ENCODE results near the gene DNASE1.

The DNASE1 gene

GRCh38 chr16:3612510-3613466 lies 41.7 kb upstream of the DNASE1 start:
- DNase-seq (ENCODE audit: insufficient read length, low spot score) (no peak), FAIRE-seq (no peak)
- TF ChIP-seq PAX5 (IDR thresholded peaks at IDR 0.05; ENCODE audit: insufficient read depth, low read length, severe bottlenecking) (no peak), POU2F2 (IDR thresholded peaks at IDR 0.05; ENCODE audit: low read depth, low read length) (peak; percentile 84)

GRCh38 chr16:3618769-3619141 lies 35.7 kb upstream of the DNASE1 start:
- TF ChIP-seq PAX5 (IDR thresholded peaks at IDR 0.05; ENCODE audit: insufficient read depth, low read length, severe bottlenecking): no peak
- no peak for TF ChIP-seq POLR2AphosphoS5 (IDR thresholded peaks at IDR 0.05; ENCODE audit: low read depth, low read length)
- TF ChIP-seq TAF1 (IDR thresholded peaks at IDR 0.05; ENCODE audit: low read depth, low read length): no peak
- TF ChIP-seq SPI1 (IDR thresholded peaks at IDR 0.05; ENCODE audit: low read depth, low read length): no peak
- no peak for TF ChIP-seq POLR2A (IDR thresholded peaks at IDR 0.05; ENCODE audit: low read depth, low read length)
- no peak for TF ChIP-seq POU2F2 (IDR thresholded peaks at IDR 0.05; ENCODE audit: low read depth, low read length)

GRCh38 chr16:3623642-3624041 lies 30.8 kb upstream of the DNASE1 start:
- DNase-seq (ENCODE audit: insufficient read length, low spot score): no peak
- TF ChIP-seq PAX5 (IDR thresholded peaks at IDR 0.05; ENCODE audit: insufficient read depth, low read length, severe bottlenecking) (no peak), POU2F2 (IDR thresholded peaks at IDR 0.05; ENCODE audit: low read depth, low read length) (no peak), TAF1 (IDR thresholded peaks at IDR 0.05; ENCODE audit: low read depth, low read length) (no peak), POLR2AphosphoS5 (IDR thresholded peaks at IDR 0.05; ENCODE audit: low read depth, low read length) (no peak), SPI1 (IDR thresholded peaks at IDR 0.05; ENCODE audit: low read depth, low read length) (no peak), POLR2A (IDR thresholded peaks at IDR 0.05; ENCODE audit: low read depth, low read length) (no peak)
- FAIRE-seq: peak; percentile 82

More at GRCh38 chr16:3618769-3619141, 35.7 kb upstream of the DNASE1 start:
- DNase-seq (ENCODE audit: insufficient read length, low spot score) (no peak), FAIRE-seq (no peak)

GRCh38 chr16:3625331-3625730 lies 29.2 kb upstream of the DNASE1 start:
- DNase-seq (ENCODE audit: insufficient read length, low spot score): no peak
- TF ChIP-seq TAF1 (IDR thresholded peaks at IDR 0.05; ENCODE audit: low read depth, low read length) (no peak), POLR2A (IDR thresholded peaks at IDR 0.05; ENCODE audit: low read depth, low read length) (no peak), SPI1 (IDR thresholded peaks at IDR 0.05; ENCODE audit: low read depth, low read length) (no peak), POU2F2 (IDR thresholded peaks at IDR 0.05; ENCODE audit: low read depth, low read length) (no peak)
- FAIRE-seq: no peak

GRCh38 chr16:3625911-3626732 lies 28.4 kb upstream of the DNASE1 start:
- FAIRE-seq (peak; percentile 92), DNase-seq (ENCODE audit: insufficient read length, low spot score) (no peak)
- TF ChIP-seq POU2F2 (IDR thresholded peaks at IDR 0.05; ENCODE audit: low read depth, low read length) (no peak), SPI1 (IDR thresholded peaks at IDR 0.05; ENCODE audit: low read depth, low read length) (peak; percentile 68), POLR2A (IDR thresholded peaks at IDR 0.05; ENCODE audit: low read depth, low read length) (peak; percentile 18; the same call in 1 of the 2 replicates)

- TF ChIP-seq POLR2AphosphoS5 (IDR thresholded peaks at IDR 0.05; ENCODE audit: low read depth, low read length): 0 out of 2 replicates have a peak, but pooled peaks have one; percentile 27
- no peak for TF ChIP-seq POU2F2 (IDR thresholded peaks at IDR 0.05; ENCODE audit: low read depth, low read length)
- TF ChIP-seq TAF1 (IDR thresholded peaks at IDR 0.05; ENCODE audit: low read depth, low read length): peak; percentile 48; the same call in 1 of the 2 replicates
- no peak for TF ChIP-seq PAX5 (IDR thresholded peaks at IDR 0.05; ENCODE audit: insufficient read depth, low read length, severe bottlenecking)
- TF ChIP-seq SPI1 (IDR thresholded peaks at IDR 0.05; ENCODE audit: low read depth, low read length): peak; percentile 51; the same call in 1 of the 2 replicates
- peak; percentile 29; the same call in 1 of the 2 replicates for TF ChIP-seq POLR2A (IDR thresholded peaks at IDR 0.05; ENCODE audit: low read depth, low read length)
- DNase-seq (ENCODE audit: insufficient read length, low spot score) (no peak), FAIRE-seq (peak; percentile 79)
Observed at GRCh38 chr16:3637371-3637923, 17.0 kb upstream of the DNASE1 start.

- TF ChIP-seq PAX5 (IDR thresholded peaks at IDR 0.05; ENCODE audit: insufficient read depth, low read length, severe bottlenecking): no peak
- TF ChIP-seq SPI1 (IDR thresholded peaks at IDR 0.05; ENCODE audit: low read depth, low read length): no peak
- no peak for TF ChIP-seq POU2F2 (IDR thresholded peaks at IDR 0.05; ENCODE audit: low read depth, low read length)
- no peak for TF ChIP-seq POLR2A (IDR thresholded peaks at IDR 0.05; ENCODE audit: low read depth, low read length)
- no peak for TF ChIP-seq POLR2AphosphoS5 (IDR thresholded peaks at IDR 0.05; ENCODE audit: low read depth, low read length)
- no peak for TF ChIP-seq TAF1 (IDR thresholded peaks at IDR 0.05; ENCODE audit: low read depth, low read length)
- DNase-seq (ENCODE audit: insufficient read length, low spot score) (no peak), FAIRE-seq (peak; percentile 58)
Observed at GRCh38 chr16:3638916-3639644, 15.4 kb upstream of the DNASE1 start.

- DNase-seq (ENCODE audit: insufficient read length, low spot score) (no peak), FAIRE-seq (no peak)
Observed at GRCh38 chr16:3640207-3640606, 14.3 kb upstream of the DNASE1 start.

More at GRCh38 chr16:3640207-3640606, 14.3 kb upstream of the DNASE1 start:
- TF ChIP-seq POLR2A (IDR thresholded peaks at IDR 0.05; ENCODE audit: low read depth, low read length) (no peak), POLR2AphosphoS5 (IDR thresholded peaks at IDR 0.05; ENCODE audit: low read depth, low read length) (no peak), TAF1 (IDR thresholded peaks at IDR 0.05; ENCODE audit: low read depth, low read length) (no peak), SPI1 (IDR thresholded peaks at IDR 0.05; ENCODE audit: low read depth, low read length) (no peak), POU2F2 (IDR thresholded peaks at IDR 0.05; ENCODE audit: low read depth, low read length) (no peak), PAX5 (IDR thresholded peaks at IDR 0.05; ENCODE audit: insufficient read depth, low read length, severe bottlenecking) (no peak)
